Measurements from ENCODE around the gene SKAP1.

SKAP1 gene

GRCh38 chr17:48244121-48244711 lies 185.8 kb downstream of the SKAP1 start:
- no peak for TF ChIP-seq CTCF (IDR thresholded peaks at IDR 0.05; ENCODE audit: insufficient read depth, low read length, poor library complexity, severe bottlenecking)
- no peak for DNase-seq (ENCODE audit: extremely low read depth, insufficient read length)
- Histone ChIP-seq H3K27me3 (replicated peaks; ENCODE audit: control insufficient read depth, insufficient read depth, low read length) (no peaks in the 10 kb centered on the region), H3K4me3 (replicated peaks; ENCODE audit: low read depth, low read length) (no peak overlapping the region), H3K36me3 (ENCODE audit: control insufficient read depth, insufficient read depth, low read length) (no peaks in the 10 kb centered on the region)

- H3K4me3 ChIP-seq (replicated peaks; ENCODE audit: low read depth, low read length), result no peak overlapping the region
- no peak for TF ChIP-seq CTCF (IDR thresholded peaks at IDR 0.05; ENCODE audit: insufficient read depth, low read length, poor library complexity, severe bottlenecking)
- H3K36me3 ChIP-seq (ENCODE audit: control insufficient read depth, insufficient read depth, low read length), result no peaks in the 10 kb centered on the region
- H3K27me3 ChIP-seq (replicated peaks; ENCODE audit: control insufficient read depth, insufficient read depth, low read length), result no peaks in the 10 kb centered on the region
- no peak for DNase-seq (ENCODE audit: extremely low read depth, insufficient read length)
Observed at GRCh38 chr17:48241770-48242497, 188.1 kb downstream of the SKAP1 start.

- TF ChIP-seq CTCF (IDR thresholded peaks at IDR 0.05; ENCODE audit: insufficient read depth, low read length, poor library complexity, severe bottlenecking), result no peak
- Histone ChIP-seq H3K36me3 (ENCODE audit: control insufficient read depth, insufficient read depth, low read length) (no peaks in the 10 kb centered on the region), H3K27me3 (replicated peaks; ENCODE audit: control insufficient read depth, insufficient read depth, low read length) (no peaks in the 10 kb centered on the region), H3K4me3 (replicated peaks; ENCODE audit: low read depth, low read length) (no peak overlapping the region)
- peak; percentile 39 for DNase-seq (ENCODE audit: extremely low read depth, insufficient read length)
Observed at GRCh38 chr17:48241131-48241591, 188.9 kb downstream of the SKAP1 start.

- DNase-seq (ENCODE audit: extremely low read depth, insufficient read length), result no peak
- Histone ChIP-seq H3K36me3 (ENCODE audit: control insufficient read depth, insufficient read depth, low read length) (no peaks in the 10 kb centered on the region), H3K27me3 (replicated peaks; ENCODE audit: control insufficient read depth, insufficient read depth, low read length) (no peaks in the 10 kb centered on the region), H3K4me3 (replicated peaks; ENCODE audit: low read depth, low read length) (no peak overlapping the region)
- TF ChIP-seq CTCF (IDR thresholded peaks at IDR 0.05; ENCODE audit: insufficient read depth, low read length, poor library complexity, severe bottlenecking), result no peak
Observed at GRCh38 chr17:48240562-48241130, 189.4 kb downstream of the SKAP1 start.

- H3K27me3 ChIP-seq (replicated peaks; ENCODE audit: control insufficient read depth, insufficient read depth, low read length), result no peaks in the 10 kb centered on the region
- TF ChIP-seq CTCF (IDR thresholded peaks at IDR 0.05; ENCODE audit: insufficient read depth, low read length, poor library complexity, severe bottlenecking), result no peak
- H3K4me3 ChIP-seq (replicated peaks; ENCODE audit: low read depth, low read length), result no peak overlapping the region
- no peak for DNase-seq (ENCODE audit: extremely low read depth, insufficient read length)
- H3K36me3 ChIP-seq (ENCODE audit: control insufficient read depth, insufficient read depth, low read length), result no peaks in the 10 kb centered on the region
Observed at GRCh38 chr17:48240122-48240521, 189.9 kb downstream of the SKAP1 start.
